Heart right ventricle (tissue), 16 donors: Measurements from ENCODE around the gene PDHA1. TPM values are rescaled to one million over a fixed set of nuclear protein-coding genes. Genes with fewer than 3 reads are reported as not detected.

Experiments
- ATAC-seq, 8 donors: fragments of 200-7000 bp; cut with Tn5 transposase; one replicate each; pipeline ENCODE4 v1.9.1; 2020; ENCODE audit warnings: mild to moderate bottlenecking in 8 of 8, moderate library complexity in 8 of 8, moderate number of reproducible peaks in 1 of 8
- DNase-seq, 2 donors: peaks; one replicate each; pipeline ENCODE4 v3.0.0-alpha.2; 2020
- H3K27ac ChIP-seq, 10 donors: fragments of 200-600 bp; sonication (generic) in 2 of 10; one replicate each; pipeline versions ENCODE4 v1.5.0 to v1.8.0; 2020 to 2022; ENCODE audit warnings: mild to moderate bottlenecking in 3 of 10
- H3K27me3 ChIP-seq, 7 donors: fragments of 200-600 bp; one replicate each; pipeline ENCODE4 v1.8.0; 2021 to 2022; ENCODE audit warnings: mild to moderate bottlenecking in 2 of 7
- H3K36me3 ChIP-seq, 9 donors: fragments of 200-600 bp; sonication (generic) in 1 of 9; one replicate each; pipeline versions ENCODE4 v1.5.0 to v1.8.0; 2020 to 2022; ENCODE audit warnings: mild to moderate bottlenecking in 2 of 9
- H3K4me1 ChIP-seq, 9 donors: fragments of 200-600 bp; sonication (generic) in 1 of 9; one replicate each; pipeline versions ENCODE4 v1.5.0 to v1.8.0; 2020 to 2022; ENCODE audit warnings: mild to moderate bottlenecking in 4 of 9
- H3K4me3 ChIP-seq, 10 donors: fragments of 200-600 bp; sonication (generic) in 2 of 10; one replicate each; pipeline versions ENCODE4 v1.5.0 to v1.8.0; 2020 to 2022; ENCODE audit warnings: mild to moderate bottlenecking in 7 of 10, moderate library complexity in 2 of 10
- H3K9me3 ChIP-seq, 11 donors: fragments of 200-600 bp in 10 of 11; sonication (generic) in 2 of 11; one replicate each; pipeline versions ENCODE4 v1.5.0 to v1.8.0; 2013 to 2022; ENCODE audit warnings: mild to moderate bottlenecking in 2 of 11, control low read depth in 1 of 11, moderate library complexity in 1 of 11
- WGBS, 2 donors: extraction: QIAGEN DNeasy Blood & Tissue Kit; methylation state at CpG; one replicate each; pipeline ENCODE4 v1.1.7; 2013; ENCODE audit warnings: inconsistent platforms in 1 of 2; 5-methylcytosine and 5-hydroxymethylcytosine counted together
- intact Hi-C, 10 donors: fragments of 100-400 bp; cut with DNase I; formaldehyde crosslinking; loops; one replicate each; pipeline versions ENCODE4 v1.11.1 to v1.14.2; 2022
- long read RNA-seq, 3 donors: library from polyadenylated mRNA; unstranded; transcript quantifications; one replicate each; pipeline ENCODE4 v2.0.0, GENCODE V29; 2020 to 2021
- polyA plus RNA-seq, 2 donors: library from polyadenylated mRNA; stranded (reverse); fragments of 200-250 nt; gene quantifications; one replicate each; pipeline ENCODE4 v1.2.3, GENCODE V29; 2013
- total RNA-seq, 10 donors: library from RNA; stranded (reverse); fragmentation: NEBNext Ultra II Directional in 3 of 10; extraction: Animal tissue kit (Norgen Biotek cat#: 25700) in 3 of 10; gene quantifications; one replicate each; pipeline versions ENCODE4 v1.2.1 to v1.2.4, GENCODE V29; 2021 to 2023
- TF ChIP-seq, protein P1 (sequence below), 9 donors: fragments of 200-600 bp; sonication (generic) in 2 of 9; IDR thresholded peaks; one replicate each; pipeline versions ENCODE4 v1.5.0 to v1.8.0; 2021 to 2022; ENCODE audit warnings: antibody characterized with exemption in 9 of 9, mild to moderate bottlenecking in 5 of 9, moderate library complexity in 1 of 9
- donor health status: Arrhythmogenic right ventricular cardiomyopathy.
- donor health status: ischemic (EF 13 %, LVEDD 7.1; RV severe dilation, severe dysfunction).
- donor health status: healthy with polysubstance abuse.
- donor health status: DM: no; HTN: yes; CAD: no.
- donor health status: DM: no; HTN: no; CAD: no.
- donor health status: ischemic (EF 25% LVEDD 6.9; RV normal size, moderate dysfunction).
- donor health status: ischemic (EF 25% LVEDD 5.7; RV mildly dilated, moderate dysfunction).
- donor health status: healthy.
- donor health status: DM: yes; HTN: yes; CAD: no.
- donor health status: Ischemic cardiomyopathy.
- donor health status: ischemic (EF 35%, LVEDD 5.7; RV mildly dilated, moderate dysfunction).
- donor health status: nonischemic (EF 11% LVEDD 7.7; RV severe dilation, severe dysfunction).
- donor health status: DM: yes; HTN: yes; CAD: no.
- donor health status: PGD.
- donor health status: ischemic (EF 29% LVEDD 5.4; RV normal size, mild dysfunction).
- donor health status: nonischemic (EF 23%, LVEDD 6.1; RV moderate dilation, normal function).

PDHA1 gene
- total RNA-seq (1,000 to 10,000 TPM in 8 of 10 donors, 100 to 1,000 TPM in 2; 884 to 1,411 (median 1,066) TPM), polyA plus RNA-seq (1,000 to 10,000 TPM in 1 of 2 donors, 100 to 1,000 TPM in 1; 867 to 1,017 TPM)
- long read RNA-seq, donor 1, transcript PDHA1-204 (12 exons, 3,484 nt): minor isoform, 44 of 1,524 reads
- long read RNA-seq, donor 1, transcript PDHA1-213 (11 exons, 3,391 nt): minor isoform, 10 of 1,524 reads
- long read RNA-seq, donor 1, transcript PDHA1-206 (11 exons, 3,310 nt): major isoform, 1,055 of 1,524 reads
- long read RNA-seq, donor 1, transcript PDHA1-212 (10 exons, 3,277 nt): minor isoform, 10 of 1,524 reads
- long read RNA-seq, donor 1, partial matches to known transcripts: 357 of 1,524 reads
- long read RNA-seq, donor 1, other reads (novel, unspliced or antisense): 39 of 1,524 reads
- long read RNA-seq, donor 2, transcript PDHA1-206 (11 exons, 3,310 nt): major isoform, 1,010 of 1,515 reads
- long read RNA-seq, donor 2, transcript PDHA1-204 (12 exons, 3,484 nt): minor isoform, 49 of 1,515 reads
- long read RNA-seq, donor 2, transcript PDHA1-208 (3 exons, 791 nt): minor isoform, 10 of 1,515 reads
- long read RNA-seq, donor 2, transcript PDHA1-213 (11 exons, 3,391 nt): minor isoform, 5 of 1,515 reads
- long read RNA-seq, donor 2, partial matches to known transcripts: 27 of 1,515 reads
- long read RNA-seq, donor 2, other reads (novel, unspliced or antisense): 408 of 1,515 reads
- long read RNA-seq, donor 3, transcript PDHA1-206 (11 exons, 3,310 nt): major isoform, 2,105 of 2,342 reads
- long read RNA-seq, donor 3, transcript PDHA1-204 (12 exons, 3,484 nt): minor isoform, 49 of 2,342 reads
- long read RNA-seq, donor 3, transcript PDHA1-212 (10 exons, 3,277 nt): minor isoform, 7 of 2,342 reads
- long read RNA-seq, donor 3, transcript PDHA1-213 (11 exons, 3,391 nt): minor isoform, 19 of 2,342 reads
- long read RNA-seq, donor 3, partial matches to known transcripts: 64 of 2,342 reads
- long read RNA-seq, donor 3, other reads (novel, unspliced or antisense): 91 of 2,342 reads

DNA sequence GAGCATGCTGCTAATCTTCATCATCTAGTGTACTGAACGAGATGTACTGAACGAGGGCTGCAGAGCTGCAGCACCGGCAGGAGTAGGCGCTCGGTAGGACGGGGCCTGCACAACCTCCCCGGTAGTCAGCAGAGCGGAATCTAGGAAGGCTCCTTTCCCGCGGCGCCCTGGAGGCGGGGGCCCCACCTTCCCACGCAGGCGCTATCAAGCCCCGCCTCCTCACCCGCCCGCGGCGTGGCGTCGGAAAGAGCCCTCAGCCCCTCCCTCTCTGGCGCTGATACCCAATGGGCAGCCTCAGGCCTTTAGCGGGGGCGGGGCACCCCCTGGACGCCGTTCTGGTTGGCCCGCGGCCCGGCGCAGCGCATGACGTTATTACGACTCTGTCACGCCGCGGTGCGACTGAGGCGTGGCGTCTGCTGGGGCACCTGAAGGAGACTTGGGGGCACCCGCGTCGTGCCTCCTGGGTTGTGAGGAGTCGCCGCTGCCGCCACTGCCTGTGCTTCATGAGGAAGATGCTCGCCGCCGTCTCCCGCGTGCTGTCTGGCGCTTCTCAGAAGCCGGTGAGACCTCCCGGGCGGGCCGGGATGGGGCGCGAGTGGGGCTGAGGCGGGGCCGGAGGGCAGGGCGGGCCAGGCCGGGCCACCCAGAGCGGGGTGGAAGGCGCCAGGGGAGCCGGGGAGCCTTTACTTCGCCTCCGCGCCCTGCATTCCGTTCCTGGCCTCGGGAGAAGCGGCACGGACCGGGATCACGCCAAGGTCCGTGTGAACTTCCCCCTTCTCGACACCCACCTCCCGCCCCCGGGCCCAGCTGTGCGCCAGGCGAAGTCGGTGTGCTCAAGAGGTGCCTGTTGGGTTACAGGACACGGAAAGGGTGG, at the start of gene PDHA1:
Gene PDHA1 (plus strand): TSS at position 393 of the 874 bp plus-strand sequence. CDS start 111 bp downstream, at position 504.
- intact Hi-C loops: no loop called here
- Histone ChIP-seq H3K36me3 (peaks cover 0 to 2% (median 0%) of the 10 kb centered on the region in 9 donors), H3K4me1 (peaks cover 0 to 48% (median 8%) of the 10 kb centered on the region in 9 donors), H3K4me3 (peak within 1 kb of the TSS; percentile 48 to 88 (median 80)), H3K27ac (peak within 1 kb of the TSS; percentile 71 to 94 (median 90)), H3K27me3 (peaks cover 0 to 4% (median 0%) of the 10 kb centered on the region in 7 donors), H3K9me3 (no peaks in the 10 kb centered on the region)
- ATAC-seq: peak; percentile 97 to 99 (median 98)
- DNase-seq: peak; percentile 94
- WGBS, 2 donors: 0% methylated on average over 44 to 72 of the region's 81 CpGs
- TF ChIP-seq, protein P1, sequence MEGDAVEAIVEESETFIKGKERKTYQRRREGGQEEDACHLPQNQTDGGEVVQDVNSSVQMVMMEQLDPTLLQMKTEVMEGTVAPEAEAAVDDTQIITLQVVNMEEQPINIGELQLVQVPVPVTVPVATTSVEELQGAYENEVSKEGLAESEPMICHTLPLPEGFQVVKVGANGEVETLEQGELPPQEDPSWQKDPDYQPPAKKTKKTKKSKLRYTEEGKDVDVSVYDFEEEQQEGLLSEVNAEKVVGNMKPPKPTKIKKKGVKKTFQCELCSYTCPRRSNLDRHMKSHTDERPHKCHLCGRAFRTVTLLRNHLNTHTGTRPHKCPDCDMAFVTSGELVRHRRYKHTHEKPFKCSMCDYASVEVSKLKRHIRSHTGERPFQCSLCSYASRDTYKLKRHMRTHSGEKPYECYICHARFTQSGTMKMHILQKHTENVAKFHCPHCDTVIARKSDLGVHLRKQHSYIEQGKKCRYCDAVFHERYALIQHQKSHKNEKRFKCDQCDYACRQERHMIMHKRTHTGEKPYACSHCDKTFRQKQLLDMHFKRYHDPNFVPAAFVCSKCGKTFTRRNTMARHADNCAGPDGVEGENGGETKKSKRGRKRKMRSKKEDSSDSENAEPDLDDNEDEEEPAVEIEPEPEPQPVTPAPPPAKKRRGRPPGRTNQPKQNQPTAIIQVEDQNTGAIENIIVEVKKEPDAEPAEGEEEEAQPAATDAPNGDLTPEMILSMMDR (IDR thresholded peaks at IDR 0.05): no peak

DNA sequence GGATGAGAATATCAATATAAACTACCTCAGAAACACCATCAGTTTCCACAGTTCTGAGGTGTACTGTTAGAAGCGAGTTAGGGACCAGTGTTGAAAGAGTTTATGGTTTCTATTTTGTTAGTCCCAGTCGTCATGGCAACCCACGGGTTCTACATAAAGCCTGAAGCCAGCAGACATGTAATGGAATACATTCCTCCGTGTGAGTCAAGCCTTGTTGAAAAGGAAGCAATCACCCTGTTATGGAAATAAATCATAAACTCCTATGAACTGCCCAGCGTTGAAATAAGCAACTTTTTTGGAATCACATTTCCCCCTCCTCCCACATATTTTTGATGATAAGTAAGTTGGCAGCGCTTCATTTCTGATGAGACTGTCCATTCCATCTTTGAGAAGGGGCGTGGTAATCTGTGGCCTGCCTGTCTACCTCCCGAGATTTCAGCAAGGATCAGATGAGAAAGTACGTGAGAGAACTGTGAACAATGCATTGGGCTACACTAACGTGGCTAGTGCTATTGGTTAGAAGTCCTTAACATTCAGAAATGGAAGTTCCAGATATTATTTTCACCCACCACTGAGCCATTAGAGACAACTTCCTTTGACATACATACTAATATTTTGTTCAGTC, 40.4 kb upstream of the PDHA1 start:
- no peak overlapping the region for H3K27ac ChIP-seq
- no peaks in the 10 kb centered on the region for H3K4me1 ChIP-seq
- intact Hi-C loops: no loop called here
- H3K9me3 ChIP-seq: no peaks in the 10 kb centered on the region
- no peak overlapping the region for H3K4me3 ChIP-seq
- TF ChIP-seq, protein P1 (IDR thresholded peaks at IDR 0.05): no peak
- 51 to 61% methylated on average over 10 of the region's 10 CpGs for WGBS, 2 donors
- peak in 1 of 8 donors; percentile 62 for ATAC-seq
- DNase-seq: peak in 1 of 2 donors; percentile 7
- no peaks in the 10 kb centered on the region for H3K36me3 ChIP-seq
- H3K27me3 ChIP-seq: peaks cover 0 to 8% (median 0%) of the 10 kb centered on the region in 7 donors

DNA sequence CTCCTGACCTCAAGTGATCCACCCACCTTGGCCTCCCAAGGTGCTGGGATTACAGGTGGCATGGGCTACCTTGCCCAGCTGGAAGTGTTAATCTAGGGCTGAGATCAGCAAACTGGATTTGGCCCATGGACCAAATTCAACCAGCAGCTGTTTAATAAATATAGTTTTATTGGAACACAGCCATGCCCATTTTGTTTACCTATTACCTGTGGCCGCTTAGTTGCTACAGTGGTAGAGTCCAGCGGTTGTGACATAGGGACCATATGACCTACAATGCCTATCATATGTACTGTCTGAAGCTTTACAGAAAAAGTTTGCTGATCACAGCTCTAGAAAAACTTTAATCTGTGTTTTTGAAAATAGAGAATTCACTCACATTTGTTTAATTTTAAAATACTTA, 17.2 kb upstream of the PDHA1 start:
- intact Hi-C loops: loop anchor here in 2 of 10 donors (5.0 to 10.0 kb wide), 2 partner anchors 939 to 942 kb away; no protein-coding TSS in a partner anchor

More for the DNA sequence above, 17.2 kb upstream of the PDHA1 start:
- Histone ChIP-seq H3K27ac (no peak overlapping the region), H3K4me3 (no peak overlapping the region), H3K27me3 (no peaks in the 10 kb centered on the region), H3K4me1 (no peaks in the 10 kb centered on the region), H3K9me3 (no peaks in the 10 kb centered on the region), H3K36me3 (no peaks in the 10 kb centered on the region)
- ATAC-seq (no peak), DNase-seq (no peak)
- TF ChIP-seq, protein P1 (IDR thresholded peaks at IDR 0.05): no peak
- WGBS, 2 donors: 82 to 93% methylated on average over 2 of the region's 2 CpGs
